ENCODE results near the gene PDCD11.

- TF ChIP-seq CTCF (conservative IDR thresholded peaks at IDR 0.05; ENCODE audit: low read length) (no peak), EZH2phosphoT487 (IDR thresholded peaks at IDR 0.05; ENCODE audit: borderline replicate concordance) (no peak)
Measured at GRCh38 chr10:103395754-103396066, 716 bp upstream of the PDCD11 start.
